Keratinocyte (primary cell): ENCODE data around the gene PTPDC1.

Source experiments
- EZH2 ChIP-seq: IDR thresholded peaks from one replicate; pipeline ENCODE4 v1.6.1; 2012; ENCODE audit warnings: inconsistent platforms, mild to moderate bottlenecking, low read length, moderate library complexity
- TF ChIP-seq, protein P1 (sequence below), 3 experiments: IDR thresholded peaks in 1 of 3; conservative IDR thresholded peaks in 1 of 3; optimal IDR thresholded peaks in 1 of 3; 2 replicates in 2 of 3; 3 replicates in 1 of 3; pipeline versions ENCODE3 to v1.5.1; 2011; ENCODE audit warnings: low read length in 3 of 3, mild to moderate bottlenecking in 3 of 3, moderate library complexity in 2 of 3, control low read depth in 1 of 3, inconsistent platforms in 1 of 3; ENCODE audit not compliant: insufficient read depth in 2 of 3; ENCODE audit errors: extremely low read depth in 1 of 3

DNA sequence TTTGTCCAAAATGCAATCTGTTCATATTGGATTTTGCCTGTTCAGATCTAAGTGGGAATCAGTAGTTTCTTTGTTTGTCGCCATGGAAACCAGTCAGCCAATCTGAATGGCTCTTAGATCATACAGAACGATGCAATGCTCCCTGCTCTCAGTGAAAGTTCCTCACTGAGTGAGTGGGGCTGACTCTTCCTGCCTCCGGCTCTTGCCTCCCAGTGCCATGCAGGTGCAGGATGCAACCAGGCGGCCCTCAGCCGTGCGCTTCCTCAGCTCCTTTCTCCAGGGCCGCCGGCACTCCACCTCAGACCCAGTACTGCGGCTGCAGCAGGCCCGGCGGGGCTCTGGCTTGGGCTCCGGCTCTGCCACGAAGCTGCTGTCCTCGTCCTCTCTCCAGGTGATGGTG lies at the start of gene PTPDC1:
- TF ChIP-seq, protein P1, sequence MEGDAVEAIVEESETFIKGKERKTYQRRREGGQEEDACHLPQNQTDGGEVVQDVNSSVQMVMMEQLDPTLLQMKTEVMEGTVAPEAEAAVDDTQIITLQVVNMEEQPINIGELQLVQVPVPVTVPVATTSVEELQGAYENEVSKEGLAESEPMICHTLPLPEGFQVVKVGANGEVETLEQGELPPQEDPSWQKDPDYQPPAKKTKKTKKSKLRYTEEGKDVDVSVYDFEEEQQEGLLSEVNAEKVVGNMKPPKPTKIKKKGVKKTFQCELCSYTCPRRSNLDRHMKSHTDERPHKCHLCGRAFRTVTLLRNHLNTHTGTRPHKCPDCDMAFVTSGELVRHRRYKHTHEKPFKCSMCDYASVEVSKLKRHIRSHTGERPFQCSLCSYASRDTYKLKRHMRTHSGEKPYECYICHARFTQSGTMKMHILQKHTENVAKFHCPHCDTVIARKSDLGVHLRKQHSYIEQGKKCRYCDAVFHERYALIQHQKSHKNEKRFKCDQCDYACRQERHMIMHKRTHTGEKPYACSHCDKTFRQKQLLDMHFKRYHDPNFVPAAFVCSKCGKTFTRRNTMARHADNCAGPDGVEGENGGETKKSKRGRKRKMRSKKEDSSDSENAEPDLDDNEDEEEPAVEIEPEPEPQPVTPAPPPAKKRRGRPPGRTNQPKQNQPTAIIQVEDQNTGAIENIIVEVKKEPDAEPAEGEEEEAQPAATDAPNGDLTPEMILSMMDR (optimal IDR thresholded peaks at IDR 0.05 in 1 of 3, IDR thresholded peaks at IDR 0.05 in 1 of 3, conservative IDR thresholded peaks at IDR 0.05 in 1 of 3; ENCODE audit: extremely low read depth in 1 of 3, insufficient read depth in 2 of 3, low read length in 3 of 3) = no peak
- TF ChIP-seq EZH2 = no peak
